Islet precursor cell (in vitro differentiated cells): Measurements from ENCODE around the gene PITPNC1.

ENCODE experiments used
- DNase-seq: peaks from one replicate; pipeline ENCODE4 v3.0.0-alpha.2; 2018

The PITPNC1 gene

GRCh38 chr17:67659028-67659427 is 281.9 kb downstream of the PITPNC1 start:
- no peak for DNase-seq

DNA sequence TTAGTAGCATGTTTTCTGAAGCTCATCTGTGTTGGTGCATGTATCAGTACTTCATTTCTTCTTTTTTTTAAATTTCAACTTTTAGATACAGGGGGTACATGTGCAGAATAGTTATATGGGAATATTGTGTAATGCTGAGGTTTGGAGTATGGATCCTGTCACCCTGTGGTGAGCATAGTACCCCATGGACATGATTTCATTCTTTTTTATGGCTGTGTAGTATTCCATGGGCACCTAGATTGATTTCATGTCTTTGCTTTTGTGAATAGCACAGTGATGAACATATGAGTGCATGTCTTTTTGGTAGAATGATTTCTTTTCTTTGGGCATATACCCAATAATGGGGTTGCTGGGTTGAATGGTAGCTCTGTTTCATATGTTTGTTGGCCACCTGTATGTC is 285.6 kb downstream of the PITPNC1 start:
- no peak for DNase-seq

DNA sequence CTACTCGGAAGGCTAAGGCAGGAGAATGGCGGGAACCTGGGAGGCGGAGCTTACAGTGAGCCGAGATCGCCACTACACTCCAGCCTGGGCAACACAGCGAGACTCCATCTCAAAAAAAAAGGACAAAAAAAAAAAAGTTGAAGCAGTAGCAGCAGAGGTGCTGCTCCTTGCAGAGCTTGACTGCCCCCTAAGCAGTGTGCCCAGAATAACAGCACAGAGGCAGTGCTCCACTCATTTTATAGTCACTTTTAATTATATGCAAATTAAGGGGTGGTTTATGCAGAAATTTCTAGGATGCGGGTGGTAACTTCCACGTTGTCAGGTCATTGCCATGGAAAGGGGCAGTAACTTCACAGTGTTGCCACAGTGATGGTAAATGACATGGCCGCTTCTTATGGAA is 286.4 kb downstream of the PITPNC1 start:
- no peak for DNase-seq

DNA sequence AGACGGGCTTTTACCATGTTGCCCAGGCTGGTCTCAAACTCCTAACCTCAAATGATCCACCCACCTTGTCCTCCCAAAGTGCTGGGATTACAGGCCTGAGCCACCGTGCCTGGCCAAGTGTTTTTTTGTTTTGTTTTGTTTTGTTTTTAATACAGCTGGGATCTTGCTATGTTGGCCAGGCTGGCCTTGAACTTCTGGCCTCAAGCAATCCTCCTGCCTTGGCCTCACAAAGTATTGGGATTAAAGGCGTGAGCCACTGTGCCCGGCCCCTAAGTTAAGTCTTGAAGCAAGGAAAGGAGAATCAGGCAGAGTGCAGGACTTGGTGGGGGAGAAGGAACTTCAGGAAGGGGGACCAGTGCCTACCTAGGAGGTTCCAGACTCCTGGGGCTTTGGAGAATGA is 288.9 kb downstream of the PITPNC1 start:
- no peak for DNase-seq

DNA sequence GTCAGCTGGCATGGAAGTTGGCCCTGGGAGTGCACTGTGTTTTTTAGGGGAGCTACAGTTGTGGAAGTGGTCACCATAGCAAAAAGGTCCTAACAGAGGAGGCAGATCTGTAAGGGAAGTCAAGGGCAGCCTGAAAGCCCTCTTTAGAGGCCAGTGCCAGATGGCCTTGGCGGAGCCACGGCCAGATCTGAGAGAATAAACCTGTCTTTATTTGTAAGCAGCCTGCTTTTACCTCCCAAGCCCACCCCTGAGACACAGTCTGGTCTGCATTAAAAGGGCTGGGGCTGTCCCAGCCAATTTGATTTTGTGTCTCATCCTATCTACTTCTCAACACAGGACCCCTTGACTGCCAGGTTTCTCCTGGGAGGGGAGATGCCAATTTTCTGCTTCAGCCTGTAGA is 289.6 kb downstream of the PITPNC1 start:
- DNase-seq, result no peak

GRCh38 chr17:67671493-67671892 is 294.4 kb downstream of the PITPNC1 start:
- no peak for DNase-seq

GRCh38 chr17:67672592-67673335 is 295.7 kb downstream of the PITPNC1 start:
- DNase-seq, result no peak

- no peak for DNase-seq
These were observed 298.4 kb downstream of the PITPNC1 start for GRCh38 chr17:67675481-67675880.

DNA sequence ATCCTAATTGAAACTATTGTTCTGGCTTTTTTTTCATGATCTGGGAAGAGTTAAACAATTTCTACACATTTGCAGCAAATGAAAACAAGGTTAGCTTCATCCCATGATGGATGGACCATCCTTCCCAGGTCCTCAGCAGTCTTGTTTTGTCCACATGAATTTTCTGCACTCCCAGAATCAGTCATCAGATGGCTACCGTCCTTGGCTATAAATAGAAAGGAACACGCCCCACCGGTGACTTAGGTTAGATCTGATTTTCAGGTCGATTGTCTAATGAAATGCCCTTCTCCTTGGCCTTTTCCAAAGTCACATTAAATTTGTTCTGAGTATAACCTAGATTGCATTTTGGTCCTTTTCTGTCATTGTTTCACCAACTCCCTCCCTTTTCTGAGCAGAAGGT is 299.2 kb downstream of the PITPNC1 start:
- DNase-seq, result no peak

DNA sequence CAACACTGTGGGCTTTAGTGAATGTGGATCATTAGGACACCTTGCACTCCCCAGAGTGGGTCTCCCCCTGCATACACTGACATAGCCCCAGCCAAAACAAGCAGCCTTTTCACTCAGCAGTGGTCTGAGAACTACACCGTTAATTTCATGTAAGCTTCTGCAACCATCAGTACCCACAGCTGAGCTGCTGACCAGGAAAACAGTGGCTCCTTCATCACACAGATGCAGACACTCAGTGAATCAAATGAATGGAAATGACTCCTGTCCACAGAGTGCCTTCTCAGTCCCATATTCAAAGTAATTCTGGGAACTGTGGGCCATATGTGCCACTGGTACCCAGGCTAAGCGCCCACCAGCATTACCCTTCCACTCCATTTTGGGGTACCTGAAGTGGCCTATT is 301.3 kb downstream of the PITPNC1 start:
- no peak for DNase-seq

DNA sequence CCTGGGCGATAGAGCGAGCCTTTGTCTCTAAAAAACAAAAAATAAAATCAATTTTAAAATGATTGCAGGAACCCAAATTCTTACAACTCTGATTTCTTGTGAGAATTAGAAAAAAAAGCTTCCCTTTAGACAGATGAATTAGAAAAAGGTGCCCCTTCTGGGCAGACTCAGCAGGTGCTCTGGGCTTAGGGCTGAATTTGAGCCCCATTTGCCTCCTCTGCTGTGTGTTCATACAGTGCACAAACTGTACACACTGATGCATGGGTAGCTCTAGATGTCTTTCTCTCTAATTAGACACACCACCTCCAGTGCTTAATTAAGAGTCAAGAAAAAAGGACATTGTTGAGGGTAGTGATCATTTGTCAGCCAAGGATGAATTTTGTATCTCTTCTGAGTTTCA is 302.1 kb downstream of the PITPNC1 start:
- DNase-seq, result no peak

- DNase-seq, result no peak
These were observed 302.6 kb downstream of the PITPNC1 start for GRCh38 chr17:67679721-67680120.

DNA sequence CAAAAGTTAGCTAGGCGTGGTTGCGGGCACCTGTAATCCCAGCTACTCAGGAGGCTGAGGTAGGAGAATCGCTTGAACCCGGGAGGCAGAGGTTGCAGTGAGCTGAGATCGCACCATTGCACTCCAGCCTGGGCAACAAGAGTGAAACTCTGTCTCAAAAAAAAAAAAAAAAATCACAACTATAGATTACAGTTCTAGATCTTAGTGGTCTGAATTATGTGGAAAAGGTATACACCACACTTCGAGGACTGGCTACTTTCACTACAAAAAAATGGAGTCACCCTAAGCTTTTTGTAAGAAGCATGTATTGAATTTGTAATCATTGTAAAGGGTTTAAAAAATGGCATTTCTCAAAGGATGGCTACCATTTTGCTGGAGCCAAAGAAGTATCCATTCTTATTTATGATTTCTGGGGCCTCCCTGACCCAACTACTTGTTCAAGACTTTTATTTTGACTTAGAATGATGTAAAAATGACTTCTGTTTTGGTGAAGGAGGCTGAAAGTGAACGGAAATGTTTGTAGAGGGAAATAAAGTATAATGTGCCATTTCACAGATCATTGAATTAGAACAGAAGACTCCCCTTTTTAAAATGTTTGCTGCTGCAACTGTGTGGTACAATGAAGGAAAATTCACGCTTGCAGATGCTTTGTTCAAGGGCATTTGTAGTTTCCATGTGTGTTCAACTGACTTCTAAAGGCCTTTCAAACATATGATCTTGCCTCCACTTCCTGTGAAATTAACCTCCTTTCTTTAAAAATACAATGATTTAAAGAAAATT is 303.6 kb downstream of the PITPNC1 start:
- no peak for DNase-seq

- no peak for DNase-seq
These were observed 305.1 kb downstream of the PITPNC1 start for GRCh38 chr17:67682196-67682595.

DNA sequence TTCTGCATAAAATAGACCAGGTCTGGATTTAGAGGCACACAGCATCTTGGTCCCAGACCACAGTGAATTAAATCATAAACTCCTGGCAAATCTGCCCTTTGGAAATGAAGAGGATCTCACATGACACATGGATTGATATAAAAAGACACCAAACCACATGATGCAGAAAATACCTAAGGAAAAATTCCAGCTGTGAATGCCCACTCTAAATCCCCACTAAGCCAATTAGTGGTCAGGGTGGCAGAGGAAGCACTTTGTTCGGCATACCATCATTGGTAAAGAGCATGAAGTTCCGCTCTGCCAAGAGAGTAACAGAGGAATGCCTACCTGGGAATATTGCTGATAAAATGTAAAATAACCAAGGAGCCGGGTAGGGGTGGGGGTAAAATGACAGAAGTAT is 308.3 kb downstream of the PITPNC1 start:
- DNase-seq, result no peak

- DNase-seq, result no peak
These were observed 309.2 kb downstream of the PITPNC1 start for GRCh38 chr17:67686241-67686640.

- DNase-seq, result no peak
These were observed 310.4 kb downstream of the PITPNC1 start for GRCh38 chr17:67687511-67687910.

GRCh38 chr17:67689534-67690177 is 312.6 kb downstream of the PITPNC1 start:
- DNase-seq, result no peak

- no peak for DNase-seq
These were observed 316.7 kb downstream of the PITPNC1 start for GRCh38 chr17:67693811-67694210.

GRCh38 chr17:67696347-67696746 is 319.3 kb downstream of the PITPNC1 start:
- no peak for DNase-seq

DNA sequence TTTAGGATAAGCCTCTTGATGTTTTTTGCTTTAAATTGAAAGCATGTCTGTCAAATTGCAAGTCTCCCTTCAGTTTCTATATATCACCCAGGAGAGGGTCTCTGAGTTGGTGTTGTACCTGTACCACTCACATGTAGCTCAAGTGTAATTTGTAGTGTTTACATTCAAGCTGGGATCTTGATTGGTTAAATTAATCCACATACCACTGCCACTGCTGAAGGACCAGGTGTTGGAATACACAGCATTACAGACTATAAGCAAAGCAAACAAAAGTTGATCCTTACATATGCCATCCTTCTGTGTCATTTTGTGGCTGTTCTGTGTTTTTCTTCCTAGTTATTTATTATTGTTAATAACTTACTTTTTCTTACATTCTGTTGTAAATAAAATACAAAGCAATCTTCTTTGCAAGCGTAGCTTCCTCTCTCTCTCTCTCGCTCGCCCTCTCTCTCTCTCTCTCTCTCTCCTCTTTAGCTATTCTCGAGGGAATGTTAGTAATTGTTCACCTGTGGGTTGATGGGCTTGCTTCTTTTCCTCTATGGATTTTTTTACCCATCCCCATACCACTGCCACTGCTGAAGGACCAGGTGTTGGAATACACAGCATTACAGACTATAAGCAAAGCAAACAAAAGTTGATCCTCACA is 319.9 kb downstream of the PITPNC1 start:
- DNase-seq, result no peak

GRCh38 chr17:67700037-67700724 is 323.1 kb downstream of the PITPNC1 start:
- DNase-seq, result no peak

DNA sequence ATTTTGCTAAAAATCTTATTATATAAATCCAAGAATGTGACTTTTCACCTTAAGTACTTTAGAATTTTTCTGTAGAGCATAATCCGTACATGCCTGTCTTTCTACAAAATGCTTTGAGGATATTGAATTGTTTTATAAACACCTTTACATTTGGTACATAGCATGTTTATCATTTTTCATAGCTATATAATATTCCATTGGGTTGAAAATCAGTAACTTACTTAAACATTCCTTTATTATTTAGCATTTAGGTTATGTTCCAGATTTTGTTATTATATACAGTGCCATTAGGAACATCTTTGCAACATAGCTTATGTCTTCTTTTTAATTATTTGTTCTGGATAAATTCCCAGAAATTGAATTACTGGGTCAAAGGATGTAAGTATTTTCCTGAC is 323.6 kb downstream of the PITPNC1 start:
- no peak for DNase-seq
